Small intestine (tissue), 7 donors: ENCODE results near the gene LPIN1. TPM values are rescaled to one million over a fixed set of nuclear protein-coding genes. Genes with fewer than 3 reads are reported as not detected.

Experiments used
- DNase-seq, 2 donors: peaks; one replicate each; pipeline versions ENCODE4 v3.0.0 to v3.0.0-alpha.2; 2013
- FAIRE-seq: peaks from 2 replicates; lab custom pipeline; 2012; peaks lifted over from hg19 to GRCh38; lab: Jason Lieb, UNC
- H3K27ac ChIP-seq, 3 donors: one replicate each; pipeline ENCODE4 v1.5.1; 2013; ENCODE audit warnings: low read length in 2 of 3, mild to moderate bottlenecking in 2 of 3, control low read depth in 1 of 3, inconsistent platforms in 1 of 3, low read depth in 1 of 3, moderate library complexity in 1 of 3
- H3K27me3 ChIP-seq, 3 donors: one replicate each; pipeline ENCODE4 v1.6.1; 2013; ENCODE audit warnings: low read length in 3 of 3, inconsistent platforms in 1 of 3; ENCODE audit not compliant: control insufficient read depth in 3 of 3, insufficient read depth in 3 of 3
- H3K36me3 ChIP-seq, 3 donors: one replicate each; pipeline ENCODE4 v1.6.1; 2013; ENCODE audit warnings: low read length in 3 of 3, inconsistent platforms in 1 of 3, low read depth in 1 of 3, mild to moderate bottlenecking in 1 of 3, moderate library complexity in 1 of 3; ENCODE audit not compliant: control insufficient read depth in 3 of 3, insufficient read depth in 2 of 3
- H3K4me1 ChIP-seq, 3 donors: one replicate each; pipeline ENCODE4 v1.6.1; 2013; ENCODE audit warnings: low read length in 2 of 3, inconsistent platforms in 1 of 3, low read depth in 1 of 3, mild to moderate bottlenecking in 1 of 3, moderate library complexity in 1 of 3; ENCODE audit not compliant: control insufficient read depth in 3 of 3, insufficient read depth in 2 of 3
- H3K4me3 ChIP-seq, 3 donors: one replicate each; pipeline ENCODE4 v1.5.1; 2013; ENCODE audit warnings: low read length in 3 of 3, control low read depth in 1 of 3, inconsistent platforms in 1 of 3, low read depth in 1 of 3, mild to moderate bottlenecking in 1 of 3, moderate library complexity in 1 of 3
- H3K9me3 ChIP-seq, 2 donors: one replicate each; pipeline ENCODE4 v1.6.1; 2013; ENCODE audit warnings: low read depth in 1 of 2, low read length in 1 of 2; ENCODE audit not compliant: control insufficient read depth in 2 of 2, insufficient read depth in 1 of 2
- WGBS, 3 donors: extraction: QIAGEN DNeasy Blood & Tissue Kit; methylation state at CpG; one replicate each; pipeline ENCODE4 v1.1.7; 2013; 5-methylcytosine and 5-hydroxymethylcytosine counted together
- polyA plus RNA-seq, 4 donors: library from polyadenylated mRNA; stranded (reverse) in 3 of 4; unstranded in 1 of 4; fragments of 200-250 nt in 3 of 4; fragments of 120-200 nt in 1 of 4; gene quantifications; one replicate each; pipeline versions ENCODE4 v1.2.1 to v1.2.3, GENCODE V29; 2013
- donor health status: healthy with polysubstance abuse.
- donor health status: control.
- donor health status: control.
- donor health status: Bipolar disorder and iron deficiency.
- donor health status: healthy.

The LPIN1 gene
- polyA plus RNA-seq, 4 donors, result 7.2 to 17.1 (median 8.5) TPM

DNA sequence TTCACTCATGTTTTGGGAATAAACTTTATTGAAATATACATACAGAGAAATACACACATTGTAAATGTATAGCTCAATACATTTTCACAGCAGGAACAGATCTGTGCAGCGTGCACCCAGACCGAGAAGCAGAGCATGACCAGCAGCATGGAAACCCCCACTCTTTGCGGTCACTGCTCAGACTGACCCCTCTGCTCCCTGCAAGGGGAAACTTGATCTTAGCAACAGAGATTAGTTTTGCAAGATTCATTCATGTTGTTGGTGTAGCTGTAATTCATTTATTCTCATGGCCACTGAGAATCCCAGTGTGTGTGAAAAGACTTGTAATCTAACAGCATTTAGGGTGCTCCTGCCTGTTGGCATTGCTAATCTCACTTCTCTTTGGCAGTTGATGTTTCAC is 35.2 kb downstream of the LPIN1 start:
- Histone ChIP-seq H3K4me1 (peaks cover 5 to 16% (median 8%) of the 10 kb centered on the region in 3 donors), H3K27ac (no peak overlapping the region), H3K27me3 (no peaks in the 10 kb centered on the region), H3K4me3 (no peak overlapping the region), H3K9me3 (no peaks in the 10 kb centered on the region), H3K36me3 (peaks cover 14 to 47% (median 14%) of the 10 kb centered on the region in 3 donors)
- 95 to 99% (median 97%) methylated on average over 3 of the region's 3 CpGs for WGBS, 3 donors
- no peak for DNase-seq
- FAIRE-seq, result no peak

- WGBS, 3 donors, result 87 to 94% (median 93%) methylated on average over 10 of the region's 10 CpGs
- FAIRE-seq (no peak), DNase-seq (no peak)
- no peaks in the 10 kb centered on the region for H3K27me3 ChIP-seq
- no peaks in the 10 kb centered on the region for H3K4me1 ChIP-seq
- H3K4me3 ChIP-seq, result no peak overlapping the region
- peaks cover 23 to 62% (median 25%) of the 10 kb centered on the region in 3 donors for H3K36me3 ChIP-seq
- H3K27ac ChIP-seq, result no peak overlapping the region
- no peaks in the 10 kb centered on the region for H3K9me3 ChIP-seq
These were observed 37.8 kb downstream of the LPIN1 start for GRCh38 chr2:11784280-11784679.

DNA sequence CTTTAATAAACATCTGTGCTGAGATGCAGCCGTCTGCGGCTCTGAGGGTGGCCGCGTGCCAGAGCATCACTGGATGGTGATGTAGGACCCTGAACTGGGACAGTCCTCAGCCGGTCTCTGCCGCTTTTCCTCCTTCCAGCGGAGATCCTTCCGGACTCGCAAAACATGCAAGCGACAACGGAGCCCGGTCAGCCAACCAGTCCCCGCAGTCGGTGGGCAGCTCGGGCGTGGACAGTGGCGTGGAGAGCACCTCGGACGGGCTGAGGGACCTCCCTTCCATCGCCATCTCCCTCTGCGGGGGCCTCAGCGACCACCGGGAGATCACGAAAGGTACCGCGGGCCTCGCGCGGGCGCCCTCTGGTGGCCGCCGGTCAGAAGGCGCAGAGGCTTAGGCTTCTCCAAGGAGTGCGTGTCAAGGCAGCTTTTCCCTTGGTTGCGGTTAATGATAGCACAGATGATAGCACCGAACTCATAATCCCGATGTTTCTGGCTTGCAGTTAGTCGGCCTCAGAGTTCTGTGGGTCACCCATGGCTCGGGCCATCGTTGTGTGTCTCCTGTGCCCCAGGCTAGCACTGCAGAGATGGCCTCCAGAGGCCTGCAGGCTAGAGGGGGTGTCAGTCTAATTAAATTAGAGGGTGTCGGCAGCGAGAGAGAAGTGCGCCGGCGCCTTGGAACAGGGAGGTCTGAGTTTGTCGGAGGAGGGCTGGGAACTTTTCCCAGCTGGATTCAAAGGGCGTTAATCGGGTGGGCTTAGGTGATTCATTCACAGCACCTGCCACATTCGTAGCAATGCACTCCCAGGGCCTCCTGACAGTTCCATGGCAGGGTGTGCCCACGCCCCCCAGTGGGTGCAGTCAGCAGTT is 38.5 kb downstream of the LPIN1 start:
- no peaks in the 10 kb centered on the region for H3K27me3 ChIP-seq
- H3K4me3 ChIP-seq, result peak overlapping the region in 1 of 3 donors; percentile 35
- FAIRE-seq, result no peak
- H3K36me3 ChIP-seq, result peaks cover 21 to 64% (median 25%) of the 10 kb centered on the region in 3 donors
- no peaks in the 10 kb centered on the region for H3K9me3 ChIP-seq
- whole genome bisulfite sequencing, 3 donors, result 36 to 47% (median 44%) methylated on average over 50 of the region's 50 CpGs
- H3K4me1 ChIP-seq, result no peaks in the 10 kb centered on the region
- peak in 1 of 2 donors; percentile 66 for DNase-seq
- H3K27ac ChIP-seq, result no peak overlapping the region

- Histone ChIP-seq H3K27me3 (no peaks in the 10 kb centered on the region), H3K9me3 (no peaks in the 10 kb centered on the region), H3K27ac (no peak overlapping the region), H3K4me3 (no peak overlapping the region), H3K4me1 (no peaks in the 10 kb centered on the region), H3K36me3 (peaks cover 21 to 65% (median 22%) of the 10 kb centered on the region in 3 donors)
- FAIRE-seq (no peak), DNase-seq (no peak)
- 94 to 98% (median 95%) methylated on average over 9 of the region's 9 CpGs for WGBS, 3 donors
These were observed 39.1 kb downstream of the LPIN1 start for GRCh38 chr2:11785611-11785940.

- peaks cover 21 to 64% (median 22%) of the 10 kb centered on the region in 3 donors for H3K36me3 ChIP-seq
- H3K4me3 ChIP-seq, result no peak overlapping the region
- H3K9me3 ChIP-seq, result no peaks in the 10 kb centered on the region
- no peaks in the 10 kb centered on the region for H3K27me3 ChIP-seq
- H3K4me1 ChIP-seq, result no peaks in the 10 kb centered on the region
- no peak for DNase-seq
- no peak overlapping the region for H3K27ac ChIP-seq
- no peak for FAIRE-seq
- WGBS, 3 donors, result 92 to 96% (median 94%) methylated on average over 9 of the region's 9 CpGs
These were observed 39.8 kb downstream of the LPIN1 start for GRCh38 chr2:11786191-11786590.

- Histone ChIP-seq H3K36me3 (peaks cover 20 to 62% (median 22%) of the 10 kb centered on the region in 3 donors), H3K9me3 (no peaks in the 10 kb centered on the region), H3K27me3 (no peaks in the 10 kb centered on the region), H3K4me1 (no peaks in the 10 kb centered on the region), H3K27ac (no peak overlapping the region), H3K4me3 (no peak overlapping the region)
- DNase-seq (no peak), FAIRE-seq (no peak)
- 94 to 95% (median 95%) methylated on average over 13 of the region's 13 CpGs for WGBS, 3 donors
These were observed 40.2 kb downstream of the LPIN1 start for GRCh38 chr2:11786592-11786991.

- no peak for DNase-seq
- 91 to 94% (median 92%) methylated on average over 9 of the region's 9 CpGs for WGBS, 3 donors
- Histone ChIP-seq H3K27me3 (no peaks in the 10 kb centered on the region), H3K4me1 (no peaks in the 10 kb centered on the region), H3K9me3 (no peaks in the 10 kb centered on the region), H3K4me3 (no peak overlapping the region), H3K27ac (no peak overlapping the region), H3K36me3 (peaks cover 19 to 64% (median 23%) of the 10 kb centered on the region in 3 donors)
- FAIRE-seq, result no peak
These were observed 41.6 kb downstream of the LPIN1 start for GRCh38 chr2:11787991-11788390.

- DNase-seq (no peak), FAIRE-seq (no peak)
- H3K27me3 ChIP-seq, result no peaks in the 10 kb centered on the region
- H3K4me3 ChIP-seq, result no peak overlapping the region
- peaks cover 17 to 63% (median 26%) of the 10 kb centered on the region in 3 donors for H3K36me3 ChIP-seq
- H3K9me3 ChIP-seq, result no peaks in the 10 kb centered on the region
- no peak overlapping the region for H3K27ac ChIP-seq
- 89 to 95% (median 91%) methylated on average over 7 of the region's 7 CpGs for WGBS, 3 donors
- no peaks in the 10 kb centered on the region for H3K4me1 ChIP-seq
These were observed 42.2 kb downstream of the LPIN1 start for GRCh38 chr2:11788461-11789124.
